GM18861 (cell line): Measurements from ENCODE around the gene CYP8B1.
A peak's percentile ranks its signal among the peaks of the same experiment; 100 is the strongest.
"Not testable (repeated sequence)": the region's sequence is repeated elsewhere in the genome, so short reads cannot be mapped to it uniquely, and the experiment has no call there.

Source experiments
- ATAC-seq: cut with Tn5 transposase; IDR thresholded peaks from one replicate; pipeline ENCODE4 v1.9.1; 2021; ENCODE audit not compliant: unreplicated experiment

CYP8B1 gene

DNA sequence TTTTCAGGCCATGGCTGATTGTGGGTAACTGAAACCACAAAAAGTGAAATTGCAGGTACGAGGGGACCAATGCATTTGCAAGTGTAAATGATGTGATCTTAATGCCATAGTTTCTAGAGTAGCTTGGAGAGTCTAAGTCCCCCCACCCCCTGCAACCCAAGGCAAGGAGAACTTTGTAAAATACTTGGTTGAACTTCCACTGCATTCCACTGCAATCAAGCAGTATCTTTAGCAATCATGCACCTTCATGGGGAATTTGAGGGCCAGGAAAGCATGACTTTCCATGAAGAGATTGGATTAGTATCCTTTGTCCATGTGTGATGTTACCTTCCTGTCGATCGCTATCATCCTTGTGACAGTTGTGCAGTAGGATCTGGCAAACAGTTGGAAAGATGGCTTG lies 11.4 kb upstream of the CYP8B1 start:
- no peak for ATAC-seq

DNA sequence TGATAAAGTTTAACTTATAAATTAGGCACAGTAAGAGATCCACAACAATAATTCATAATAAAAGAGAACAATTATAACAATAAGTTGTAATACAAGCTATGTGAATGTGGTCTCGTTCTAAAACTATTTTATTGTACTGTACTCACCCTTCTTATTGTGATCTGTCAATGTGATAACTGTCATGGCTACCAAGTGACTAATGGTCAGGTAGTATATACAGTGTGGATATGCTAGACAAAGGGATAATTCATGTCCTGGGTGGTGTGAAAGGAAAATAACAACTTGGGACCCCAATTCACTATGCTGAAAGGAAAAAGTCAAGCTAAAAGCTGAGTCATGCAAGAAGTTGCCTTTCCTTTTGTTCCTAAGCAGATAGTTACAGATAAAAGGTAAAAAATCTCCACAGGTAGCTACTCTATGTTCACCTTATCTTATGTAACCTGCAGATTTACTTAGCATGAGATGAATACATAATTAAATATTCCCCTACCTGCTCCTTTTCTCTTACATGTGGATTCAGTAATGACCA lies 10.7 kb upstream of the CYP8B1 start:
- ATAC-seq = no peak

DNA sequence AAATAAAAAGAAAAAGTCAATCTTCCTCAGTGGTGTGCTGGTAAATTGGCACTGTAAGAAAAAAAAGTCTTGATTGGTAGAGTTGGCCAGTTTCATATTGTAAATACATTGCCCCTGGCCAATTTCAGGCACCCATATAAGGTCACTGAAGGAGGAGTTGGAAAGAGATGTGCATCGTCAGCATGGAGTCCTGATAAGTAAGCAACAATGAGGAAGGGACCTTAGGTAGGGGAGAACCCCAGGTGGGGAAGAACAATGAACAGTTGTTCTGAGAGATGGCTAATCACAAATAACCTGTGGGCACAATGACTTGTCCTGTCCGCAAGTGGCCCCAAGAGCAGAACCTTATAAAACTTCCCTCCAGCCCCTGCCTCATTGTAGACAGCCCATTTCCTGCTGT lies 8.6 kb upstream of the CYP8B1 start:
- ATAC-seq = no peak

DNA sequence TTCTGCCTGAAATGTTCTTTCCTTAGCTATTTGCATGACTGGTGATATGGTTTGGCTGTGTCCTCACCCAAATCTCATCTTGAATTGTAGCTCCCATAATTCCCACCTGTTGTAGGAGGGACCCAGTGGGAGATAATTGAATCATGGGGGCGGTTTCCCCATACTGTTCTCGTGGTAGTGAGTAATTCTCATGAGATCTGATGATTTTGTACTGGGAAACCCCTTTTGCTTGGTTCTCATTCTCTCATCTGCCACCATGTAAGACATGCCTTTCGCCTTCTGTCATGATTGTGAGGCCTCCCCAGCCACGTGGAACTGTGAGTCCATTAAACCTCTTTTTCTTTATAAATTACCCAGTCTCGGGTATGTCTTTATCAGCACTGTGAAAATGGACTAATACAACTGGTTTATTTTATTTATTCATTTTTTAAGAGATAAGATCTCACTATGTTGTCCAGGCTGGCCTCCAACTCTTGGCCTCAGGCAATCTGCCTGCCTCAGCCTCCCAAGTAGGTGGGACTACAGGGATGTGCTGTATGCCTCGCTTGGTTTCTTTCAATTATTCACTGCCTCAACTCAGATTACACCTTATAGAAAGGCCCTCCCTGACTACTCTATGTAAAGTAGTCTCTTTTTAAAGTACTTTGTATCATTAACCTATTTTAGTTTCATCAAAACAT lies 7.7 kb upstream of the CYP8B1 start:
- not testable (repeated sequence) for ATAC-seq

DNA sequence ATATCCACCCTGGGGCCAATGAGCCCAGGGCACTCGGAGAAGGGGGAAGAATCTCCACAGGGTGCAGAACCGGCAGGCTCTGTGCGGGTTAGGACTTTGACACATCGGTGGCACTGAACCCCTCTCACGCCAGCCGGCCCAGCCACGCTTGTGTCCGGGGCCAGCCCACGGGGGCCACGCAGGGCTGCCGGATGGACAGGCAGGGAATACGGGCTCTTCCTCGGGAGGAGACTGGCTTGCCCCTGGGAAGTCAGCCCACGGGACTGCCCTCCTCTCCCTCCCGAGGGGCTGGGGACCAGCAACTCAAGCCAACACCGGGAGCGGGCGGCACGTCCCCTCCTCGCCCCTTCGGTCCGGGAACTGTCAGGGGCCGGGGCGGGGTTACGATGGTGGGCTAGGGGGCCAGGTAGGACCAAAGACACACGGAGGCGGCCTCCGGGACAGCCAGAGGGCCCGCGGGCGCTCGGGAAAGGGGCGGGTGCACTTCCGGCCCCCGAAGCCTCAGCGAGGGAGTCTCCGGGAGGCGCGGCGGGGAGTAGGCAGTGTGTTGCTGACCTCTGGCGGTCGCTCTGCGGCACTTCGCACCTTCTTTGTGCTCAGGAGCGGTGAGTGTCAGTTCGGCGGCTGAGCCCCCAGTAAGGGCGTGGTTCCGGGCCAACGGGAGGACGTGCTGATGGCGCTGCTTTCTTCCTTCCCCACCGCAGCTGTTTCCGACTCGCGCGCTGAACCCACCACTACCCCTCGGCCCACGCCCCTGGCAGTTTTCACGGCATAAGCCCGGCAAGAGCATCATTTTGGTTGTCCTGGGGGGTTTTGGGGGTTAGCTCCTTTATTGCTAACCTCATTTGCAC lies 5.1 kb upstream of the CYP8B1 start:
- peak; percentile 95 for ATAC-seq

DNA sequence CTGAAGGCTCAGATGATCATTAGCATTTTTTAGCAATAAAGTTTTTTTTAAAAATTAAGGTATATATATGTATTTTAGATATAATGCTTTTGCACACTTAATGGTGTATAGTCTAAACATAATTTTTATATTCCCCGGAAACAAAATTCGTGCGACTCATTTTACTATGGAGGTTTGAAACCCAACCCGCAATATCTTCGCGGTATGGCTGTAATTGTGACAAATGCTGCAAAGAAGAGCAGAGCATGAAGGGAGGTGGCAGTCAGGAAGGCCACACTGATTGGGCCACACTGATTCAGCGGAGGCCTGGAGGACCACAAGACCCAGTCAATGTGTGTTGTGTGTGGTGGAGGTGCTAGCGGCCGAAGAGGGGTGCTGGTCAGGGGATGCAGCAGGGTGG lies 4.5 kb upstream of the CYP8B1 start:
- ATAC-seq = no peak

DNA sequence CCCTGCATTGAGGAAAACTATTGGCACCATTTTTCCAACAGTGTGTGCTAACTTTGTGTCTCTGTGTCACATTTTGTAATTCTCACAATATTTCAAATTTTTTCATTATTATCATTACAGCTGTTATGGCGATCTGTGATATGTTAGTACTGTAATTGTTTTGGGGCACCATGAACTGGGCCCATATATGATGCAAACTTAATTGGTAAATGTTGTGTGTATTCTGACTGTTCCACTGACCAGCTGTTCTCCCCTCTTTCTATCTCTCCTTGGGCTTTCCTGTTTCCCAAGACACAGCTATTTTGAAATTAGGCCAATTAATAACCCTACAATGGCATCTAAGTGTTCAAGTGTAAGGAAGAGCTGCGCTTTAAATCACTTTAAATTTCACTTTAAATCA lies 2.2 kb upstream of the CYP8B1 start:
- ATAC-seq = no peak

DNA sequence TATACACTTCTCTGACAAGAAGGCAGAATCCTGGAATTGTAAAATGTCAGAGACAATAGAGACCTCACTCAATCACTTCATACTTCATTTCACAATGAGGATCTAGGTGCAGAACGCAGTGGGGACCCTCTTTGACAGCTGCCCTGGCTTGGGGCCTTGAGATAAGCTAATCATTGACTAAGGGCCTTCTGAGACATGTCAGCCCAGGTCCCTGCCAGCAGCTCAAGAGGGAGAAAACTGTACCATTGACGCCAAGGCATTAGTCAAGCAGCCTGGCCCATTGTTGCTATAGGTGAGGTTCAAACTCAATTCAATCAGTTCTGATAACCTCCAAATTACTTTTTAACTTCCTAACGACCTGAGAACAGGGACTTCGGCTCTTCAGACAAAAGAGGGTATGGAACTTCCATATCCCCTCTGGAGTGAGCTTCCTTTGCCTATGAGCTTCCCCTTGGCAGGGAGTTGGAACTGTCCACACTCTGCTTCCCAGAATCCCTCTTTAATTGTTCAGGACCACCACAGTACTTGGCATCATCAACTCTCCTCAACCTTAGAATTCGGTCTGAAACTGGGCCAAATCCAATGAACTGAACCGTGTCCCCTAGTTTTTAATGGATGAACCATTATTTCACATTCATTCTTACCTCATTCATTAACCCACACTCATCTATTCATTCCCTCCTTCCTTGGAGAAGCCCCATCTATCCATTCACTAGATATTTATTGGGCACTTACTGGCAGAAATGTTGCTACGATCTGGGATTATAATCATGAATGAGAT lies 1.5 kb upstream of the CYP8B1 start:
- no peak for ATAC-seq

DNA sequence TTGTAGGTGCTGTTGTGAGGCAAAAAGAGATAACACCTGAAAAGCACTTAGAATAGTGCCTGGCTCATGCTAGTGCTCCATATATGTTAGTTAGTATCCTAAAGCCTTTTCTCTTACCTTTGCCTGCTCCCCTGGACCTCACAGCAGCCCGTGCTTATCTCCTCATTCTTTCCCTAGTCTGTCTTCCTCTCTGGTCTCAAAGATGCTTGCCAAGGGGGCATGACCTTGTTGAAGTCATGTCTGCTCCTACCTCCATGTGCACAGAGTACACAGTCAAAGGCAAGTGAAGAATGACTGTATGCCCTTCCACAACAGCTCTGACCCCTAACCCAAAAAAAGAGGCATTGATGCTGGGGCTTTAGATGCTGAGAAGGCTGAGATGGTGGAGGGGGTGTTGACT lies 722 bp upstream of the CYP8B1 start:
- no peak for ATAC-seq

DNA sequence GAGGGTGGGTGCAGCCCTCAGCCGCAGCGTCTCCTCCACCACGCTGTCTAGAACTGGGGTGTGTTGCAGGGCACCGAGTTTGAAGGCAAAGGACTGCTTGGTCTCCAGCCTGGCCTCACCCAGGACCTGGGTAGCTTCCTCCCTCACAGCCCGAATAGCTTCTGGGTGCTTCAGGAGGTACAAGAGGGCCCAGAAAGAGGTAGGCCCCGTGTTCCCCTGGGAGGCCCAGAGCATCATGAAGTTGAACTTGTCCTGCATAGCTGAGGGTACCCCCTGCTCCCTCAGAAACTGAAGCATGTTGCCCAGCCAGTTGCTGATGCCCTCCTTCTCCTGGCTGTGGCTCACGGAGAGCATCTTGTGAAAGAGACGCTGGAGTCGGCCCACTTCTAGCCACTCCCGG lies 930 bp downstream of the CYP8B1 start:
- ATAC-seq = no peak

DNA sequence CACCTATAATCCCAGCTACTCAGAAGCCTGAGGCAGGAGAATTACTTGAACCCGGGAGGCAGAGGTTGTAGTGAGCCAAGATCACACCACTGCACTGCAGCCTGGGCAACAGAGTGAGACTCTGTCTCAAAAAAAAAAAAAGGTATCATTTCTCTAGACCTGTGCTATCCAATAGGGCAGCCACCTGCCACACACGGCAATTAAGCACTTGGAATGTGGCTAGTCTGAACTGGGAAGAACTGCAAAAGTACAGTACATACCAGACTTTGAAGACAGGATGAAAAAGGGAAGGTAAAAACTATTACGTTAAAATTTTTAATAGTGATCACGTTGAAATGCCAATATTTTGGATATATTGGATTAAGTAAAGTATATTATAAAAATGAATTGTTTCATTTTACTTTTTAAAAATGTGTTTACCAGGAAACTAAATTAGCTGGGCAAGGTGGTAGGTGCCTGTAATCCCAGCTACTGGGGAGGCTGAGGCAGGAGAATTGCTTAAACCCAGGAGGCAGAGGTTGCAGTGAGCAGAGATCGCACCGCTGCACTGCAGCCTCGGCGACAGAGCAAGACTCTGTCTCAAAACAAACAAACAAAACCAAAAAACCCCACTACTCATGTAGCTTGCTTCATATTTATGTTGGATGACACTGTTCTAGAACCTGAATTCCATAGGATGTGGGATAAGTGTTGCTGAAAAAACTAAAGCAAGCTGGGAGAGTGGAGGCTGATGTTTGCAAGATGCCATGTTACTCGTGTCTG lies 2.3 kb downstream of the CYP8B1 start:
- ATAC-seq = no peak

DNA sequence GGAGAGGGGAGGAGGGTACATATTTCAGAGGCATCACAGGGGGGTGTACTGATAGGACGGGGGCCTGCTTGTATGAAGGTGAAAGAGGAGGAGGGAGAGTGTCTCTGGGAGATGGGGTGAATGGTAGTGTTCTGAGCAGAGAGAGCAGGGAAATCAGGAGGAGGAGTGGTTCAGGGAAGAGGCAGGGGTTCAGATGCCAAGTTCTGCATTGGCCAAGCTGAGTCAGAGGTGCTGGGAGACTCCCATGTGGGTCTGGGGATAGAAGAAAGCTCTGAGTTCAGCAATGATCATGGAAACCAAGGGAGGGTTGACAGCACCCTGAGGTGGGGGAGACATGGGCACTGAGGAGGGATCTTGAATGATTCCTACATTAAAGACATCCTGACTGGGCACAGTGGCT lies 3.0 kb downstream of the CYP8B1 start:
- ATAC-seq = no peak

DNA sequence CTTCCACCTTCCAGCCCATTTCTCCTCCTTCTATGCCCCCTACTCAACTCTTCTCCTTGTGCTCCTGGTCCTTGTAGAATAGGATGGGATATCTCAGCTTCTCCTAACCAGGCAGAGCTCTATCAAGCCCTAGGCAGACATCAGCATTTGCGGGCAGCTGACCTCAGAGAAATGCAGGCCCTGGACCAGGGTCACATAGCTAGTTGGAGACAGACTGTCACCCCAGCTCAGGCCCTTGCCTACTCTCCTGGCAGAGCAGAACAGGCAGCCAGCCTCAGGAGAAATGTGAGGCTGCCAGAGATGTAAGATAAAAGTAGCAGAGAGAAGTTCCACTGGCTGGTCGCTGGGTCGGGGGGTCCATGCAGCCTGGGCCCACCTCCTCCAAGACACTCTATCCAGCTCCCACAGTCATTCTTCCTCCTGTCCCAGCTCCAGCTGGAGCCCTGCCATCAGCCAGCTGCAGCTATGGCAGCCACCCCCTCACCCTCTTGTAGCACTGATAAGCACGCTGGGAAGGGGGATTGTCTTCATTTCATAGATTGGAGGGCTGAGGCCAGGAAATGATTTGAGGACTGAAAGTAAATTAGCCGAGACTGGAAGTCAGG lies 4.0 kb downstream of the CYP8B1 start:
- ATAC-seq = no peak

DNA sequence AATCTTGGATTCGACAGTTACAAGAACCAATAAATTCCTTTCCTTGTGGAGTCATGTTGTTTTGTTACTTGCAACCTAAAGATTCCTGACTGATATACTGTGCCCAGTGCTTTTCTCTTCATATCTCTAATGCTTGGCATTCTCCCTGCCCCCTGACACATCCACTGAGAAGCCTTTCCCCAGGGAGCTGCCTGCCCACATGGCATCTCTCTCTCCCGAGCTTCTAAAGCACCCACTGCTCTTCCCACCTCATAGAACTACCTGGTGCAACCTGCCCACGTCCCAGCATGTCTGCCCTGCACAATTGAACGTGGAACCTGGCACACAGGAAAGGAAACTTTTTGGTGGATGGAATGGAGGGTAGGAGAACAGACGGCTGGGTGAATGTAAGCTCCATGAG lies 6.8 kb downstream of the CYP8B1 start:
- ATAC-seq = no peak

DNA sequence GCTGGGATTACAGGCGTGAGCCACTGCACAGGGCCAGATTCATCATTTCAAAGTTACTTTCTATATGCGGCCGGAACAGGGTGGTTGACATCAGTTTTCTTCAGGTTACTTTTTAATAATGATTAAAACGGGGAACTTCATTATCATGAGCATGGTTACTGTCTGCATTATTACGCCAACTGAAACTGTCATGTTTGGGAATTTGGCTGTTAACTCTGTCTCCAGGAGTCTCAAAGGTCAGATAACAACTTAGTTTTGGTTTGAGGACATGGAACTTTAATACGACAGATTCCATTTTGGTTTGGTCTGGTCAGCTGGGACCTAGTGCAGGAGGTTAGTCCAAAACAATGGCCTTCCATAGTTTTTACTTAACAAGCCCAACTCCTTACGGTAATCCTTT lies 8.5 kb downstream of the CYP8B1 start:
- no peak for ATAC-seq

DNA sequence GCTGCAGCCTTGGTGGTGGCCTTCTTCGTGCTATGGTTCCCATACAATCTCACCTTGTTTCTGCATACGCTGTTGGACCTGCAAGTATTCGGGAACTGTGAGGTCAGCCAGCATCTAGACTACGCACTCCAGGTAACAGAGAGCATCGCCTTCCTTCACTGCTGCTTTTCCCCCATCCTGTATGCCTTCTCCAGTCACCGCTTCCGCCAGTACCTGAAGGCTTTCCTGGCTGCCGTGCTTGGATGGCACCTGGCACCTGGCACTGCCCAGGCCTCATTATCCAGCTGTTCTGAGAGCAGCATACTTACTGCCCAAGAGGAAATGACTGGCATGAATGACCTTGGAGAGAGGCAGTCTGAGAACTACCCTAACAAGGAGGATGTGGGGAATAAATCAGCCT lies 10.4 kb downstream of the CYP8B1 start:
- no peak for ATAC-seq

DNA sequence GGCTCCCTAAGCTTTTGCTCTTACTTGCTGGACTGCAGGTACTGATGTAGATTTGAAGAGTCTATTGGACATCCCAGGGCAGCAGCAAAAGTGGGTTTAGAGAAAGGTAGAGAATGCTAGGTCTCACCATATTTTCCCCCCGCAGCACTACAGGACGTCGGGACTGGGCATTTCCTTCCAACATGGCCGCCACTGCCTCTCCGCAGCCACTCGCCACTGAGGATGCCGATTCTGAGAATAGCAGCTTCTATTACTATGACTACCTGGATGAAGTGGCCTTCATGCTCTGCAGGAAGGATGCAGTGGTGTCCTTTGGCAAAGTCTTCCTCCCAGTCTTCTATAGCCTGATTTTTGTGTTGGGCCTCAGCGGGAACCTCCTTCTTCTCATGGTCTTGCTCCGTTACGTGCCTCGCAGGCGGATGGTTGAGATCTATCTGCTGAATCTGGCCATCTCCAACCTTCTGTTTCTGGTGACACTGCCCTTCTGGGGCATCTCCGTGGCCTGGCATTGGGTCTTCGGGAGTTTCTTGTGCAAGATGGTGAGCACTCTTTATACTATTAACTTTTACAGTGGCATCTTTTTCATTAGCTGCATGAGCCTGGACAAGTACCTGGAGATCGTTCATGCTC lies 11.2 kb downstream of the CYP8B1 start:
- ATAC-seq = no peak

DNA sequence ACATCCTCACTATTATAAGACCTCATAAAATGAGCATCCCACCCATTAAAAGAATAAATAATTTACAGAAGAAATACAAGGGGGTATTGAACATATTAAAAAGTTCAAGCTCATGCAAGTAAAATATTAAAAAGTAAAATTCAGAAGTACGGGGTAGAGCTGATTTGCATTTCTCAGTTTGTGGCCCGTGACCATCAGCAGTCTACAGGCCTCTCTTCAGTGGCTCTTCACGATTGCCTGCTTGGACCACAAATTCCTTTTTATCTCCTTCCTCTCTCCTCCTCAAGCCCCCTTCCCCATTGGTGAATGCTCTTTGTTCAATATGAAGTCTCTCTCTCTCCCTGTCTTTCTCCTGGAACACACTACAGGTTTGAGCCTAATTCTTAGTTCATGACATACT lies 19.1 kb downstream of the CYP8B1 start:
- ATAC-seq = no peak

DNA sequence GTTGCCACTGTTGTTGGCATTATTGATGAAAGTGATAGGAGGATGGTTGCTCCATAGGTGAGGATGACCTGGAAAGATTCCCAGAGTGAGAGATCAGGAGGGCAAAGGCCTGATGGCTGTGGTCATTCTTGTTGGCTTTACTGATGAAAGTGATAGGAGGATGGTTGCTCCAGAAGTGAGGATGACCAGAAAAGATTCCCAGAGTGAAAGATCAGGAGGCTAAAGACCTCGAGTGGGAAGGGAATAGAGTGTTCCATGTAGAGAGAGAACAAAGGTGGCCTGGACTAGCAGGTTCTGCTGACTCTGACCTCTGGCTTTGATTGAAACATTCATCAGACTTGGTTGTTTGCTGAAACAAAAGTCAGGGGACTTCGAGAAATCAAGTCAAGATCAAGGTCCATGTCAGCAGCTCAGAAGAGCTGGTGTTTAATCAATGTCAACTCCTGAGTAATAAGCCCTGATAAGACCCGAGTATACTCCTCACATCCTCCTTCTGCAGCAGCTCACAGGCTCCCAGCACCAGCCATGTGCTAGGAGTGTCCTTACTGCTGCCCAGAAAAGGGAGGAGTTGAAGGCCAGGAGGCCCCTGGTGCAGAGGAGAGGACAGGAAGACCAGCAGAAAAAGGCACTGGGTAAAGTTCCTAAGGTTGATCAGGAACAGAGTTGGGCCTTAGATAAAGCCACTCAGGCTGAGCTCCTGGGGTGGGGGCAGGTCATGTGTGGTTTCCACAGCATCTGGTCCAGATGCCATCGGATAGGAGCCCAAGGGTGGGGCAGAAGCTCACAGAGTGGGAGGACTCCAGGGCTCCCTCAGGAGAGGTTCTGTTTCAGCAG lies 19.9 kb downstream of the CYP8B1 start:
- ATAC-seq = no peak
